NCI-H82 (cell line): ENCODE measurements around the gene EEF1A2.

ENCODE experiments used
- DNase-seq: peaks from one replicate; lab custom pipeline; 2025; lab: John Stamatoyannopoulos, UW

The EEF1A2 gene

GRCh38 chr20:63536997-63537524 lies 38.2 kb upstream of the EEF1A2 start, which contains the start of gene PTK6:
TSS of gene PTK6 (minus strand) at chr20:63537376. CDS start at chr20:63537314, 62 bp downstream.
- DNase-seq, result no peak

GRCh38 chr20:63536241-63536977 lies 37.5 kb upstream of the EEF1A2 start:
- DNase-seq, result peak; percentile 36

DNA sequence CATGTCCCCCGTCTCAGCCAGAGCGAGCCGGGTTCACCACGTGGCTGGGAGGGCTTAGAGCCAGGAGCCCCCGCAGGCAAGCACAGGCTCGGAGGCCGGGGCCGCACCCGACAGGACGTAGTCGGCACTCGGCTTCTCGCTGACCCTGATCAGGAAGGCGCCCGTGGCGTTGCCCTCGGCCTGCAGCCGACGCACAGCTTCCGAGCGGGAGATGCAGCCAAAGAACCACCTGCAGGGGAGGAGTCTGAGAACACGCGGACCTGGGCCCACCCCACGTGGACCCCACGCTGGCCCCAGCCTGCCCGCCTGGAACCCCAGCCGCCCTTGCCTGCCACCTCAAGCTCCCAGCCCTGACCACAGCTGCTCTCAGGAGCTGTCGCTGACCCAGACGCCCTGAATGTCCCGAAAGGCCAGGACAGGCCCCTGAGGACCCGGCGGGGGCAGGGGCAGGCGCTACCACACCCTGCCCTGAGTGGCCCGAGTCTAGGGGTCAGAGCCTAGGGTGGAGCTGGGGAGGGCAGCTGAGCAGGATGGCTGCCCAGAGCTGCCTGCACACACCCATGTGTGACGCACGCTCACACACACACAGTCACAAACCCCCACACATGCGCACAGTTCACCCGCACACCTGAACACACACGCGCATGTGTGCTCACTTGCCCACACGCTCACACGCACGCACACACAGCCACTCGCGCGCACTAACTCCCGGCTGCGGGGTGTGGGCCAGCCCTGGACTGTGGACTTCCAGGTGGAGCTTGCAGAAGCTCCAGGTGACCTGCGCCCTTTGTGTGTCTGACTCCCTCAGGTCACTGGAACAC lies 36.2 kb upstream of the EEF1A2 start:
- DNase-seq, result no peak

DNA sequence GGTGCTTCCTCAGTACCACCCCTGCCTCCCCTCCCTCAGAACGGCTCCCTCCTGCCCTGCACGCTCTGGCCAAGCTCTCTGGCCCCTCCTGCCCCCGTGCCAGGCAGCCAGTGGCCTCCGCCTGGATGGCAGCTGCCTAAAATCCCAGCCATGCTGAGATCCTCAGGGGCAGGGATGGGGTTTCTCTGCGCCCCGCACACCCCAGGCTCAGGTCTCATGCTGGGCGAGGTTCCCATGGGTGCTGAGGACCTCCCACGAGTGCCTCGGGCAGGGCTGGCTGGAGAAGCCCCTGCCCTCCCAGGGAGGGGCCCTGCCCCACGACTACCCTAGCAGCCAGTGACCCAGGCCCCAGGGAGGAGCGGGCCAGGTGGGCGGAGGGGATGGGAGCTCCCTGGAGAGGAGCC lies 35.5 kb upstream of the EEF1A2 start:
- no peak for DNase-seq

DNA sequence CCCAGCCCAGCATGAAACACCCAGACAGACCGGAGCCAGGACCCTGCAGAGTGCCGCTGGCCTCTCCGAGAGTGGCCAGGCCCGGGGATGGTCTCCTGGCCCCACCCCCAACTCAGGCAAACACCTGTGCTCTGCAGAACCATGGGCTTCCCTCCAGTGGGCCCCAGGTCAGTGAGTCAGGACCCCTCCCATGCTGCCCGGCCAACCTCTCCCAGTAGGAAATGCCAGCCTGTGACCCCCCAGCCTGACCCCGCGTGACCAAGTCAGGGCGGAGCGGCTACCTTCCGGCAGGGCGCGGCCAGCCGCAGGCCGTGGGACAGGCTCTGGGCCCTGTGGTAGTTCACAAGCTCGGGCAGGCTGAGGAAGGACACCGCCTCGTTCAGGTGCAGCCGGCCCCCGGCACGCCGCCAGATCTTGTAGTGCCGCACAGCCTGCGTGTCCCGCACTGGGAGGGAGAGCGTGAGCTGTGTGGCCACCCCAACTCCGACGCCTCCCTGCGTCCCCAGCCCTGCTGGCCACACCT lies 35.0 kb upstream of the EEF1A2 start:
- no peak for DNase-seq

GRCh38 chr20:63533388-63533787 lies 34.5 kb upstream of the EEF1A2 start:
- no peak for DNase-seq

DNA sequence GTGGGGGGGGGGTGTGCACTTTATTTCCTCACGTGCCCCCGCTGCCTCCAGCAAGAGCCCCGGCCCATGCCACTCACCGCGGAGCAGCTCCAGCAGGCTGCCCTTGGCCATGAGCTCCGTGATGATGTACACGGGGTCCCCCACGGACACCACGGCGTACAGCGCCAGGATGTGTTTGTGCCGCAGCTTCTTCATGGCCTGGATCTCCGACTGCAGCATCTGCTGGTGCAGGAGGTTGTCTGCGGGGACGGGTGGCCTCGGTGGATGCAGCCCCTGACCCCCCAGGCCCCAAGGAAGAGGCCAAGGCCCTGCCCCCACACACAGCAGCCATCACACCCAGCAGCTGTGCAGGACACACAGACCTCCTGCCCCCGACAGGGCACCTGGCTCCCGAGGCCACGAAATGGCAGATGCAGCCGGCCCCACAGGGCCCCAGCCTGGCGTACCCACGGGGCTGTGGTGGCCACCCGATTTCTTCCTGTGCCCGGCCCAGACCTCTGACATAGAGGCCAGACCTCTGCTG lies 33.6 kb upstream of the EEF1A2 start:
- no peak for DNase-seq

GRCh38 chr20:63531686-63532448 lies 33.0 kb upstream of the EEF1A2 start:
- DNase-seq, result no peak

DNA sequence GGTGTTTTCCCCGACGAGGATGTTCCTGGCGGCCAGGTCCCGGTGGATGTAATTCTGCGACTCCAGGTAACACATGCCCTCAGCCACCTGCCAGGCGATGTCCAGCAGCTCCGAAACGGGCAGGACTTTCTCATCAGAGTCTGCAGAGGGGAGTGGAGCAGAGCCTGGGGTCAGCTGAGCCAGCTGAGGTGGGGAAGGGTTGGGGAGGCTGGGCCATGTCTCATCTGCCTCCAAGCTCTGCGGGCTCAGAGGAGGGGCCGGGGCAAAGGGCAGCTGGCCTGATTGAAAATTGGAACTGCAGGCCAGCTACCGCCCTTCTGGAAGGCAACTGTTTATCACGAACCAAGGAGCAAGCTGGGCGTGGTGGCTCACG lies 31.9 kb upstream of the EEF1A2 start:
- DNase-seq, result no peak

DNA sequence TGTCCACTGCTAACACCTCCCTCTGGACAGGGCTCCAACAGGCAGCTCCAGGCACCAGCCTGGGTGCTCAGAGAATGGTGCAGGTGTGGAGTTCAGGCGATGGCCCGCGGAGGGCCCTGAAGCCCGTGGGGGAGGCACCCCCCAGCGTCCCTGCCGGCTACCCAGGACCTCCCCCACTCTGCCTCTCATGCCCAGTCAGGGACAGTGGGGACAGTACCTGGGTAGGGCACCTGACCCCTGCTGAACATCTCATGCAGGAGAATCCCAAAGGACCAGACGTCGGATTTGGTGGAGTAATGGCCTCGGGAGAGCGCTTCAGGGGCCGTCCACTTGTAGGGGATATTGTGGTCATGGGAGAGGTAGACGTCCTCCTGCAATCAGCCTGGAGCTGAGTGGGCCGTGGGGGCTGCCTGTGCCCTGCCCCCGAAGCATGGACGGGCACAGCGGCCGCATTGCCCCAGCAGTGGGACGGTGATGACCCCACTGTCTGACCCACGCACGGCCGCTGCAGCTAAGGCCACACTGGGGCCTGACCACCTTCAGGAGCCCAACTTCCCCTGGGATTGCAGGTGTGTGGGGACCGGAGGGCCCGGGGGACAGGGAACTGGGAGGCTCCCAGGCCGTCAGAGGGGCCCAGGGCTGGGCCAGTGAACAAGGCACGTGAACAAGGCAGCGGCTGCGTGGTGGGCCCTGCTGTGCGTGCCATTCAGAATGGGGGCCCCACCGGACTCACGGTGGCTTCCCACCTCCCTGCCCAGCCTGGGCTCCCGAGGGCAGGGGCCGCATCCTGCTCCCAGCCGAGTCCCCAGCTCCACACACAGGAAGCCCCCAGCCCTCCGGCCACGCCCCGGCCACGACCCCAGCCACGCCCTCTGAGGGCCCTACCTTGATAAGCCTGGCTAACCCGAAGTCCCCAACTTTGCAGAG lies 31.2 kb upstream of the EEF1A2 start:
- no peak for DNase-seq

GRCh38 chr20:63529180-63529860 lies 30.4 kb upstream of the EEF1A2 start:
- DNase-seq, result no peak

DNA sequence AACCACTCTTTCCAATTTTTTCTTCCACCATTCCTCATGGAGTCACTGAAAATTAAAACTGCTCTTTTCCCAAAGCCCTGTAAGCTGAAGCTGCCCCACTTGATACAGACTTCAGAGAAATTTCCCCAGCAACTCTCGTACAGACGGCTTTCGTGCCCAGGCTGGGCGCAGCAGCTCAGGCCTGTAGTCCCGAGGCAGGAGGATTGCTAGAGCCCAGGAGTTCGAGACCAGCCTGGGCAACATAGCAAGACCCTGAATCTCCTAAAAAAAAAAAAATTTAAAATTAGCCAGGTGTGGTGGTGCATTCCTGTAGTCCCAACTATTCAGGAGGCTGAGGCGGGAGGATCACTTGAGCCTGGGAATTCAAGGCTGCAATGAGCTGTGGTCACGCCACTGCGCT lies 28.3 kb upstream of the EEF1A2 start:
- DNase-seq, result no peak

DNA sequence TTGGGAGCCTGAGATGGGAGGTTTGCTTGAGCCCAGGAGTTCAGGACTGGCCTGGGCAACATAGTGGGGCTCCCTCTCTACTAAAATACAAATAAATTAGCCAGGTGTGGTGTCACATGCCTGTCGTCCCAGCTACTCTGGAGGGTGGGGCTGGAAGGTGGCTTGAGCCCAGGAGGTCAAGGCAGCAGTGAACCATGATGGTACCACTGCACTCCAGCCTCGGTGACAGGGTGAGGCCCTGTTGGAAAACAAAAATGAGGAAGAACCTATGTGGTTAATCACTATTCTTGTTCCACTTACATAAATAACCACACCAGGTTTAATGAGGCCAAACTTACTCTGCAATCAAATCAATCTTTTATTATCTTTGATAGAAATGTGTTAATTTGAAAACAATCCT lies 27.1 kb upstream of the EEF1A2 start:
- no peak for DNase-seq

- DNase-seq, result no peak
Measured at GRCh38 chr20:63525185-63525584, 26.3 kb upstream of the EEF1A2 start.

GRCh38 chr20:63522981-63523611 lies 24.2 kb upstream of the EEF1A2 start:
- no peak for DNase-seq

DNA sequence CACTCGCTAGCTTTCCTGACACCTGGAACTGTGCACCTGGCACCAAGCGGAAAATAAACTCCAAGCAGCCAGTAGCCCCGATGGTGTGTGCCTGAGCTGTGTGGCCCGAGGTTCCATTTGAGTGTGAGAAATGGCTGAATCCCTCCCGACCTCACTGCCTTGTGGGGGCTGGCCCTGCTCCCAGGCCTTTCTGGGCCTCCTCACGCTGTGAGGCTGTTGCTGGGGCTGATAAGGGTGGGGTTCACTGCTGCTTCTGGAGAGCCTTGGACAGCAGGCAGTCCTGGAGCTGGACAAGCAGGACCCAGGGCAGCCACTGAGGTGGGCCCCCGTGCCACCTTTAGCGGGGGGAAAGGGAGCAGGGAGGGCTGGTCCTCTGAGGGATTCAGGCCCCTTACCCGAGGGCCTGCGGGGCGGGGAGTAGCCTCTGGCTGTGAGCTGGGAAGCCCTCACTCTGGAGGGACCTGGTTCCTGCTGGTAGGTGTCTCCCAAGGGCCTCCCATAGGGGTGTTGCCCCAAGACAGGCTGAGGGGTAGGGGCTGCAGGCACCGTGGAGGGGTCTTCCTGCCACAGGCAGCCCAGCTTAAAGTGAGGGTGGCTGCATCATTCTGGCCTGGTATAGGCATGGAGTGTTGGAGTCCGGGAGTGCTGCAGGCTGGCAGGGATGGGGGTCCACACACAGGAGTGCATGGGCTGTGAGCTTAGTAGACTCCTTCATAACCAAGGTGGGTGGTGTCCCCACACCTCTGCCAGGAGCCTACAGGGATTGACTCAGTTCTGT lies 23.4 kb upstream of the EEF1A2 start:
- DNase-seq, result no peak

GRCh38 chr20:63521602-63522001 lies 22.7 kb upstream of the EEF1A2 start:
- no peak for DNase-seq

GRCh38 chr20:63520934-63521601 lies 22.2 kb upstream of the EEF1A2 start:
- peak; percentile 72 for DNase-seq
